Measurements from ENCODE around the gene C4A.

DNA sequence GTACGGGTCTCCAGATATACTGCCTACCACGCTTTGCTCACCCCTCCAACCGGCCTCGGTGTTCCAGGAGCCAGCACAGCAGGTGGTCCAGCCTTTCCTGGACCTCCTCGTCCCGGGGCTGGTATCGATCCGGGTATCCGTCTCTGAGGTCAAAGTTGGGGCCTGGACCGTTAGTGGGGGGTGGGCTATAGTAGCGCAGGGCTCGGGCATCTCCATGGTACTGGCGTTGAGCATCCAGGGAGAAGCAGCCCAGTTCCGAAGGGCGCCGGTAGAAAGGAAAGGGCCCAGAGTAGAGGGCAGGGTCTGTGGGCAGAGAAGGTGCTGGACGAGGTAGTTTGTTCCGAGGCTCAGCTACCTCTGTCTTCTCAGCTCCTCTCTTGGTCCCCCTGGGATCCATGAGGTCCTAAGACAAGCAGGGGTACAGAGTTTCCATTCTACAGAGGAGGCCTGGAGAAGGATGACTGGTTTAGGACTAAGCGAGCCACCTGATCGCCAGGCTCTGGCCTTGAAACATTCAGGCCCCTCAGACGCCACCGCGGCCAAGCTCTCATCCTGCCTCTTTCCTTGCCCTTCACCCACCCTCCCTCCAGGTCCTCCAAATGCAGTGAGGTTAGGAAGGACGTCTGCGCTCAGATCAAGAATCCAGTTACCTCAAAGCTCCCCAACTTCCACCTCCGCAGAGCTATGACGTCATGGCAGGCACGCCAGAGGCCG is 10.4 kb upstream of the C4A start:
- no peak for TF ChIP-seq CTCF (conservative IDR thresholded peaks at IDR 0.05 in 1 of 2, IDR thresholded peaks at IDR 0.05 in 1 of 2; ENCODE audit: low read depth in 1 of 2, low read length in 2 of 2)
- TF ChIP-seq EZH2 (IDR thresholded peaks at IDR 0.05; ENCODE audit: low read length, missing control alignments) = no peak

Data from fibroblast of lung (primary cell).